Measurements from ENCODE around the gene PRDM16. TPM values are rescaled to one million over a fixed set of nuclear protein-coding genes. Genes with fewer than 3 reads are reported as not detected.

PRDM16 gene
- total RNA-seq, 1 donor from 2014 or later = 6.7 TPM

- DNase-seq = no peak
Observed at GRCh38 chr1:3209201-3209600, 140.2 kb downstream of the PRDM16 start.

DNA sequence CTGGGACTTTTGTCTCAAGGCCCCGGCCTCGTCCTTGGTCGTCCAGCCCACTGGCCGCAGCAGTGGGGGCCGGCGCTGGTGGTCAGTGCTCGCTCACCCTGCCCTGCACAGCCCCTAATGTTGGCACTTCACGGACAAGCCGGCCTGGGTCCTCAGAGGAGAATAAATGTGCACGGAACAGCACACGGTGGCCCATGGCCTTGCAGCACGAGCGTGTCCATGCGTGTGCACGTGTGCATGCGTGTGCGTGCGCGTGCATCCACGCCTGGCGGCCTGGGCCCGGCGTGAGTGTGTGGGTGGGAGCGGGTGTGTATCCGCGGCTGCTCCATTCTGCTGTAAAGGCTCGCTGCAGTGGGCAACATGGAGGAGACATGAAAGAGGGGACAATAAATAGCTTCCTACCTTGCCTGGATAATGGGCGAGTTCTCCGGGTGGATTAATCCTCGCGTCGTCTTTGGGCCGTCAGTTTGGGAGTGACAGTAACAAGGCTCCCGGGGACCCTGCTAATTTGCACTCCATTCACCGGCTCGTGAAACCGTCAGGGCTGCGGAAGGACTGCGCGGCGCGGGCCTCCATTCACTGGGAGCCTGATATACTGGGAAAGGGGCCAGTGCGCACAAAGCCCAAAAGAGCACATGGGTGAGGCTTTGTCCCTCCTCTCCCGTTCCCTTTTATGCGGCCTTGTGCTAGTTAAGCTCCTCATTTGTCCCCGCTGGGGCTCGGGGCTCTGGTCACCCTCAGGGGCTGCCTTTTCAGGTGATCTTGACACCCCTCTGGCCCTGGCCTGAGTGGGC is 142.8 kb downstream of the PRDM16 start:
- no peak for DNase-seq

DNA sequence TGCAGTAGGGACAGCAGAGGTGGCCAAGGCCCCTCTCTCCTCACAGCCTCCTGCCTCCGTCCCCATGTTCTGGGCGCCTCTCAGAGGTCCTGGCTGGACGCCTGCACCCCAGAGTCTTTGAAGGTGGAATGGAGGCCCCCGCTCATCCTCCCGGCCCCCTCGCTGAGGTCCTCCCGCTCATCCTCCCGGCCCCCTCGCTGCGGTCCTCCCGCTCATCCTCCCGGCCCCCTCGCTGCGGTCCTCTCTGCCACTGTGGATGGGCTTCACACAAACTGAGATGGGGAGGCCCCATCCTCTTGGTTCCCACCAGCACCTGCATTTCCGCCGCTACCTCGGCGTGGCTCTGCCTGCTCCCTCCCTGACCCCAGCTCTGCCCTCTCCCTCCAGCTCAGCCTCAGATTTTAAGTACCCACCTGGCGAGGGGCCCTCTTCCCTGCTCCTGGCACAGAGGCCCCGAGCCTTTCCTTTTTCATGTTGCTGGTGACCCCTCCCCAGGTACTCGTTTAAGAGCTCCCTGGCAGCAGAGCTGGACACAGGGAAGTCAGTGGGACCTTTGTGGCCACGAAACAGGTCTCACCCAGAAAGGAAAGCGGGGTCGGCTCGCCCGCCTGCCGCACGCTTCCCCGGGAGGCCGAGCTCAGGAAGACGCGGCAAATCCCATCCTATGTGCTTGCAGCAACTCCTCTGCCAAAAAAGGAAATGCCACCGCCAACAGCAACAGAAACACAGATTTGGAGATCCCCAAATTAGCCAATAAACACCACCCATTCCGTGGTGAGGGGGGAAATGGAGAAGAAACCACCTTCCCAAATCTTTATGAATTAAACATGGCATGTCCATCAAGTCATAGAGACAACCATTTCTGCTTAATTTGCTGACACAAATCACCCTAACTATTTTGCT is 143.7 kb downstream of the PRDM16 start:
- no peak for DNase-seq

DNA sequence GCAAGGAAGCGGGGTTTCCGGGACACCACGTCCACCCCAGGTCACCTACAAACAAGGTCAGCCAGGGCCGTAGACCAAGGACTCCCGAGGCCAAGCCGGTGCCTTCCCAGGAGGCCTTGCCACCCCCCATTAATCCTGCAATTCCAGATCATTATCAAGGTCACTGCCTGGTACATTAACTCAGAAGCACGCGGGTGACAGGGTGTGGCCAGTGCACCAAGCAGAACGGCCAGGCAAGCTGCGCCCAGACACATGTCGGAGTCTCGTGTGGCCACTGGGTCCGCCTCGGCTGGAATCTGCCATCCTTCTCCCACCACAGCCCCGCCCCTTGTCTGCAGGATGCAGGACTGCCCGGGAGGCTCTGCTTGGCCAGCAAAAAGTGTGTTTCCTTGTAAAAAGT is 144.7 kb downstream of the PRDM16 start:
- DNase-seq = no peak

- no peak for DNase-seq
Observed at GRCh38 chr1:3215198-3216014, 146.4 kb downstream of the PRDM16 start.

DNA sequence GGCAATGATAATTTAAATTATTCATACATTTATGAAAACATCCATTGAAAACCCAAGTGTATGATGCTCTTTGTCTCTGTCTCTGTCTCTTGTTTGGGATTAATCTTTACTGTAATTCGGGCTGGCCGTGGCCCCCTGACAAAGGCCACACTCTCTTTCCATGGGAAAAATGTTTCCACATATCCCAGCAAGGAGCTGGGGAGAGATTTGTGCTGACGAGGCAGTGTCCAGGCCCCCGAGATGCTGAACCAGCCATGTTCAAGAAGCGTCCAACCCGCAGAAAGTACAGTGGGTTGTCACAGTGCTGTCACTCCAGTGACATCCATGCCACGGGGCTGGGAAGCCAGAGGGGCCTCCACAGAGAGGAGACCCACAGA is 147.0 kb downstream of the PRDM16 start:
- DNase-seq = no peak

- no peak for DNase-seq
Observed at GRCh38 chr1:3217181-3217641, 148.2 kb downstream of the PRDM16 start.

DNA sequence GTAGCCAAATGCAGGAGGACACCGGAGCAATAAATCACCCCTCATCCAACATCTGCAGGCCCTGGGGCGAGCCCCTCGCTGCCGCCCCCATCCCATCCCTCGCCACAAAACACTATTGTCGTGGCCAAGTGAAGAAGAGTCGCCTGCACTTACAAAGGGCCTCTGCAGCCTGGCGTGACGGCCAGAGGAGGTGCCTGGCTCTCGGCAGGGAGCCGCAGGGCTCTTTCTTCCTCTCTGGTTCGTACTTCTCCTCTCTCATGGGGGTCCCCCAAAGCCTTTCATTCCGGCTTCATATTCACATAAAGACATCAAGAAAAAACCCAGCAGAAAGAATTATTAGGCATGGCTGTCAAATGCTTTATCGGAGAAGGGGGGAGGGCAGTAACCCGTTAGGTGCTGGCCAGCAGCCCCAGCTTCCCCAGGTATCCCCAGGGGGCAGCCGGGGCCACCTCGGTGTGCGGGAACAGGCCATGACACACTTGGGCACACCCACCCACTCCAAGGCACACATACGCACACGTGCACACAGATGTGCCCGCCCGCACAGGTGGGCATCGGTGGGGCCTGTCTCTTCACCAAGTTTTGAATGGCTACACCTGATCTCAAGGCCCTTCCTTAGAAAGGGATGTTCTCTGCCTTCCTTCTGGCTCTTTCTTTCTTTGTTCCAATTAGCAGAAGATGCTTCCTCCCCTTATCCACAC is 149.1 kb downstream of the PRDM16 start:
- DNase-seq = no peak

DNA sequence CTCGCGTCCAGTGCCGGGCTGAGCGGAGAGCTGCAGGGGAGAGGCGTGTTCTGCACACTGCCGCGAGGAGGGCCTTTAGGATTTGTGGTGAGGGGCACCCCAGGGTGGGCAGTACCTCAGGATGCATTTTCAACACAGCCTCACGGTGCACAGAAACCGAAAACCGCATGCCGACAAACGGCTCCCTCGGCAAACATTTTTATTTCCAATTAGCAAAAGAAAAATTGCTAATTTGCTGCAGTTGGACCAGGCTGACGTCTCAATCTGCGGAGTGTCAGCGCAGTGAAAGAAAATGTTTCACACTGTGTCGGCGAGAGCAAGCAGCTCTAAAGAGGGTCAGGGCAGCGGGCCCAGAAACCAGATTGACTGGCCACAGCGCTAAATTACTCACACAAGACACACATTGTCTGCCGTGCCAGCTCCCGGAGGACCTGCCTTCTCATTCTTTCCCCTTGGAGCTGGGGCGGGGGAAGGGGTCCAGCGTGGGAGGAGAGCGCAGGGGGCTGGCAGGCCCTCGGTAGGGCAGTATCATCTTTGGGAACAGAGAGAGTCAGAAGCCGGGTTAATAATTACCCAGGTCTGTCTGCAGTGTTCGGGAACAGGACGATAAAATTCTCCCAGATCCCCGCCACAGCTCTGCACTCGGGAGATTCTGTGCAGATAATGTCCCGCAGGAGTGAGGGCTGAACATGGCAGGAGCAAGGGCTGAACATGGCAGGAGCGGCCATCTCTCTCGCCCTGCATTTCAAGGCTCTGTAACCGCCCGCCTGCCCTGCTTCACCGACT is 150.2 kb downstream of the PRDM16 start:
- DNase-seq = peak; percentile 77

GRCh38 chr1:3219791-3220467 is 150.9 kb downstream of the PRDM16 start:
- DNase-seq = no peak

GRCh38 chr1:3221112-3222041 is 152.4 kb downstream of the PRDM16 start:
- DNase-seq = no peak

DNA sequence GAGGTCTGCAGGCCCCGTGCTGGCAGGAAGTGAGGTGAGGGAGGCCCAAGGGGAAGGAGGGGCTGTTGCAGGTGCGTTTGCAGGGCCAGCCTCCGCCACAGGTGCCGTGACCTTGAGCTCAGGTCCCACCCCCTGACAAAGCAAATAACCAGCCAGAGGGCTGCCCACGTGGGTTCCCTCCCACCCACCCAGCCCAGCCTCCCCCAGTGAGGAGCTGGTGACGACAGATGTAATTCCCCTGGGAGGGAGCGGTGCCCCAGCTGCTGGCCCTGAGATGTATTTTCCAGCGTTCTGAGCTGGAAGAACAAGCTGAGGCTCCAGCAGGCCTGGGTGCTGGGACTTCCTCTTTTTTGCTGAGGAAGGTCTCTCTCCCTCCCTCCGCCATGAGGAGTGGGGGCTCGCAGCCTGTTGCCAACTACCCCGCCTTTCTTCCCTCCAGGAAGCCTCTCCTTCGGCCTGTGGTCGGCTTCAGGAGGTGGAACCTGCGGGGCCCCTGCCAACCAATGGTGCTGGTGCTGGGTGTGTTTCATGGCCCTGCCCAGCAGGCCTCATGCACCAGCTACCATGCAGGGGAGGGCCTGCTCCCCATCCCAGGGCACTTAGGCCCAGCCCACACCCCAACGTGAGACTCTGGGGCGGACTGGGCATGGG is 153.2 kb downstream of the PRDM16 start:
- DNase-seq = no peak

- no peak for DNase-seq
Observed at GRCh38 chr1:3225661-3226060, 156.7 kb downstream of the PRDM16 start.

DNA sequence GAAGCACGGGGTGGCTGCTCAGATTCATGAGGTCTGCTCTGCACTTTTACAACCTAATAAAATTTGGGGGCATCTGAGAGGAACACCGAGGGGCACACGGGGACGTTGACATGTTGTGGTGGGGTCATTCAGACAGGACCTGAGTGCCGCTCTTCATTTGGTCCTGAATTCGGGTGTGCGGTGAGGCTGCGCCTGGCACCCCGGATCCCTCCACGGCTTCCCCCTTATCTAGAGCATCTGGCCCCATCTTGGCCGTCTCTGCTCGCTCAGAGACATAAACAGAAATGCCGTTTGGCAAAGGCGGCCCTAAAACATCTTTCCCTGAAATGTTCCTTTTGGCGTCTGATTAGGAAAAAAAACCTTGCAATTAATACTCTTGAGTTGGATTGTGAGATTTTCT is 157.2 kb downstream of the PRDM16 start:
- no peak for DNase-seq

DNA sequence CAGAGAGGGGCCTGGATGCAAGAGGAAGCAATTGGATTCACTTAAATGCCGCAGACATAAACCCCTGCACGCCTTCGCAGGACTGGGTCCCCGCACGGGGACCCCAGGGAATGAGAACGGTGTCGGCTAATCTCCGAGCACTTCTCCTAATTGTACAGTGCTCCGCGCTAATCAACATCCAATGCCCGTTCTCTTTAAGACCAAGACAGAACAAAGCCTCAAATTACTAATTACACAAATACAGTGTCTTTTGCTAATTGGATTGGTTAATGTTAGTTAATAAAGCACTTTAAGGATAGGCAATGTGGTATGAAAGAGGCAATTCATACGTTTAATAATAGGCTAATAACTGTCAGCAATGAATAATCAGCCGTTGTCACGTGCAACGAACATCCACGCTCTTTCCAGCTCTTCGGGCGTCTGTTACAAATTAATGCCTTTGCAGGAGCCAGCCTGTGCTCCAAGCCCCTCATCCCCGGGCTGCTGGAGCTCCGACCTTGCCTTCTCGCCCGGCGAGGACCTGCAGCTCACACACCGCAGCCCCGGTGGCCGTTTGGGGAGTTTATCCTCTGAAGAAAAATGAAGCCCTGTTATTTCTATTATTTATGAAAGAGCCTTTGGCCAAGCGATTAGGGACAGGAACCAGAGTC is 157.8 kb downstream of the PRDM16 start:
- DNase-seq = no peak

DNA sequence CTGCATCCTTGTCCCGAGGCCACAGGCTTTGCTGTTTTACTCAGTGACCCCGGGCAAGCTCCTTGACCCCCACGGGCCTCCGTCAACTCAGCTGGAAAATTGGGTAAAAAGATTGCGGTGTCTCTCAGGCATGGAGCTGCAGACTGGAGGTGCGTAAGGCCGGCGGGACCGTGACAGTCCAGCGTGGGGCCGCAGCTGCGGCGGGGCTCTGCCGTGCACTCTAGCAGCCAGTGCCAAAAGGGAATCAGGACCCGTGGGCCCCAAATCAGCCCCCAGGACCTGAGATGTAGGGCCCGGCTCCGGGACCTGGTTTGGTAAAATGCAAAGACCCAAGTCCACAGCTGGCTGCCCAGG is 158.3 kb downstream of the PRDM16 start:
- no peak for DNase-seq

GRCh38 chr1:3227893-3228292 is 158.9 kb downstream of the PRDM16 start:
- no peak for DNase-seq

- no peak for DNase-seq
Observed at GRCh38 chr1:3229081-3229725, 160.2 kb downstream of the PRDM16 start.

Data from occipital lobe (tissue), 2 donors.